ENCODE measurements around the gene MRPL37.
"Not testable (repeated sequence)": the region's sequence is repeated elsewhere in the genome, so short reads cannot be mapped to it uniquely, and the experiment has no call there.

Gene MRPL37

DNA sequence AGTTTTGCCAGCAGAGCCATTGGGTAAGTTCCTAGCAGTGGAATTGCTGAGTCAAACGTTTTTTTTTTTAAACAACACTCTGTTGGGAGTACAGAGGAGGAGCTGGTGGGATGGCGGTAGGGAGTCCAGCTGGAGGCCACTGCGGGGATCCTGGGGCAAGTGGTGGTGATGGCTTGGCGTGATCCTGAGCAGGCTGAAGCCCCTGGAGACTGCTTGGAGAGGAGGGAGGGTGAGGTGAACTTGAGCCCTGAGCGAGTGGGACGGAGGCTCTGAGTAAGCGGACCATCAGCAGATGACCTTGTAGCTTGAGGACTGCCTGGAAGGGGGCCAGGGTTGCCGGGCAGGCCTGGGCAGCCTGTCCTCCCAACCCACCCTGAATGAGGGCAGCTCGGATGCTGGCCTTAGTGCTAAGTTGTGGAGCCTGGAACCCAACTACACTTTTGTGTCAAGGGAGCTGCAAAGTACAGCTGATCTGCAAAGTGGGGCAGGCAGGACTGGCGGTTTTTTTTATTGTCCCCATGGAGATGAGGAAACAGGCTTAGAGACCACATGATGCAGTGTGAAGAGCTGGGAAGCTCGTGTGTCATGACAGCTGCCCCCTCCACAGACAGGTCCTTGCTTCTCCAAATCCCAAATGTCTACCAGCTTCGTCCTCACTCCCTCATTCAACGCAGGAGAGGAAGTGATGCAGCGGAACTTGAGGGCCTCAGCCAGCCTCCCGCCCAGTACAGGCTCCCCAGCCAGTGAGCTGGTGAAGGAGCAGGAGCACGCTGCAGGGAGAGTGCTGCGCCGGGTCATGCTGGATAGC, 20.2 kb downstream of the MRPL37 start:
- DNase-seq (ENCODE audit: low read depth) = peak; percentile 37

DNA sequence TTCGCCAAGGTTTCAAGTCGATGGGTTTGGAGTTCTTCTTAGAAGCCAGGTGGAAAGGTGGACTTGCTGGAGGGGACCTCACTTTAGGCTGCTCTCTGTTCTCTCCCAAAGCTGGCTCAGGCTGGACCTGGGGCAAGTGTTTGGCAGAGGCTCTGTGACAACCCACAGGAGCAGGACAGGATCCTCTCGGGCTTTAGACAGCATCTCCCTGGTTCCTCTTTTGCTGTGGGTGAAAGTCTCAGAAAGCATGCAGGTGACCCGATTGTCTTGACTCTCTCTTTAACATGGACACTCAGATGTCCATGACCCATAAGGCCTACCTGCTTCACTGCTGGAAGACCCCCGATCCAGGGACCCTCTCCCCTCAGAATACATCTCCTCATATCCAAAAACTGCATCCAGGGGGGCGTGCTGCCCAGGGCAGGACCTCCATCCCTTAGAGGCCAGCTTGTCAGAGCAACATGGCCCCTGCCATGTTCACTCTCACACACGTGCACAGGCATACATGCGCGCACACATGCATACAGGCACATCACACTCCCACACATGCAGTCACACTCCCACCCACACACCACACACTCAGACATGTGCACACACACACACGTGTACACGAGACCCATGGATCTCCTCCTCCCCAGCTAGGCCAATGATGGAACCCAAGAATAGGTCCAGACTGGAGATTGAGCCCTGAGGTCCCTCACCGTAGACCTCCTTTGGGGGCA, 21.3 kb downstream of the MRPL37 start:
- DNase-seq (ENCODE audit: low read depth) = no peak

DNA sequence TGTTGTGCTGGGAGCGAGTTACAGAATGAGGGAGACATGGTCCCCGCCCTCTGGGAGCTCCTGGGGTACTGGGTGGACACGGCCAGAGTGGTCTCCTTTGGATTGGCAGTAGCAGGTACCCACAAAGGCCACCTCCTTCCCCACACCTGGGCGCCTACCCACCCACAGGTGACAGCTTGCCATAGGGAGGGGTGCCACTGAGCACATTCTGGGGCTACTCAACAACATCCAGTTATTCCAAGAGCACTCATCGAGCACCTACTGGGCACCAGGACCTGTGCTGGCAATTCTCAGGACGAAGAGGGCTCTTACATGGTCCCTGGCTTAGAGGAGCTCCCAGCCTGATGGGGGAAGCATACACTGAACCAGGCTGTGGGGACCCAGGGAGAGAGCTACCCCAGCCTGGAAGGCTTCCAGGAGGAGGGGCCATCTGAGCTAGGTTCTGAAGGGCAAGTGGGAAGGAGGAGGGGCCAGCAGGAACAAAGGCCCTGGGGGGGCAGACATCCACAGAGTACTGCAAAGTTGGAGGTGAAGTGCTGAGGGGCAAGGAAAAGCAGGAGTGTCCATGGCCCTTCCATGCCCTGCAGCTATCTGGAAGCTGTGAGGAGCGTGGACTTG, 22.0 kb downstream of the MRPL37 start:
- no peak for DNase-seq (ENCODE audit: low read depth)

DNA sequence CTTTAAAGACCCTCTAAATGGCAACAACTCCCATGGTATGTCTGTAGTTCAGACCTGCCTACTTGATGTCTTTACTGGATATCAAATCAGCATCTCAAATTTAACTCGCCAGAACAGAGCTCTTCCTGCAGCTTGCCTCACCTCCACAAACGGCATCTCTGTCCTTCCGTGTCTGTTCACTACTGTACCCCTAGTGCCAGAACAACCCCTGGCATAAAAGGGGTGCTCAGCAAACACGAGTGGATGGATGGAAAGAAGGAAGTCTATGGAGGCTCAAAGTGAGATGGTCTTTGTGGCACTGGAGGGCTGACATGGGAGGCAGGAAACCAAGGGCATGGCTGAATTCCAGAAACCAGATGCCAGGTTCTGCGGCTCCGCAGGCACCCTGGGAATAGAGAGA, 22.7 kb downstream of the MRPL37 start:
- no peak for DNase-seq (ENCODE audit: low read depth)

DNA sequence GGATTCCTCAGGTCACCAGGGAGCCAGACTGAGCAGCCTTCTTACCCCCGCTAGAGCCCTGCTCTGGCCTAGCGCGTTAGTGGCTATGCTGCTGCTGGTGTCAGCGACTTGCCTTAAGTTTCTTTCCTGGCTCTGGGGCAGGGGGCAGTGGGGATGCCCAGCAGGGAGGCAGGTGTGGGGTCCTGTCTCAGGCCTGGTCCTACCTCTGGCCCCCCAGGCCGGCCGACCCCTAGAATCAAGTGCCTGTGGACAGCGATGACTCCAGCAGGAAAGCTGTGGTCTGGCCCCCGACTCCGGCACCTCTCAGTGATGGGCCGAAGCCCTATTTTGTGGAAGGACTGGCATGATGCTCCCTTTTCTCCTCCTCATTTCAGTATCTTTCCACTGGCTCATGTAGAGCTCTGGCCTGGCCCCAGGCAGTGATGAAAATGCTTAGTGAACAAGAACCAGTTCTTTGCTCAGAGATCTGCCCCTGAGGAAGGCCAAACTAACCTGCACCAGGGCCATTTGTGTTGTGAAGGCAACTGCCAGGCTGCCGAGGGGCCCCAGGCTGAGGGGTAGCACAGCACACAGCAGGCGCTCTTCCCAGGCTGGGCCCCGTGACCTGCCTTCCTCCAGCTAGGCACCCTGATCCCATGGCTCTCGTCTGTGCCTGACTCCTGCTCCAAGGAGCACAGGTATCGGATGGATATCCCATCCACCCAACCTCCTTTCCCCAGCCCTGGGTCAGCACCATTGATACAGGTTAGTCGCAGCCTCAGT, 23.7 kb downstream of the MRPL37 start:
- DNase-seq (ENCODE audit: low read depth) = no peak

DNA sequence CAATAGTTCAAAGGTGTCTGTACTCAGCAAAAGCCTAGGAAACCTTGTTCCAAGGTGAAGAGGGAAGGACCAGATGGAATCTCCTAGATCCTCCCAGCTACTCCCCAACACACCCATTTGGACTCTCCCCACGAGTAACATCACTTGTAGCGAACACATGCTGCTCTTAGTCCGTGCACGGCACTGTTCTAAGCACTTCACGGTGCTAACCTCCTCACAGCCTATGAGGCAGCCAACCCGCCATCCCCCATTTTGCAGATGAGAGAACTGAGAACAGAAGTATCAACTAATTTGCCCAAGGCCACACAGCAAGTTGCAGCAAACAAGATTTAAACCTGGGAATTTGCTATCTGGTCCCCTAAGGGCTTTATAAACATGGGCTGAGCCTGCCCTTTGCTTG, 24.3 kb downstream of the MRPL37 start:
- no peak for DNase-seq (ENCODE audit: low read depth)

DNA sequence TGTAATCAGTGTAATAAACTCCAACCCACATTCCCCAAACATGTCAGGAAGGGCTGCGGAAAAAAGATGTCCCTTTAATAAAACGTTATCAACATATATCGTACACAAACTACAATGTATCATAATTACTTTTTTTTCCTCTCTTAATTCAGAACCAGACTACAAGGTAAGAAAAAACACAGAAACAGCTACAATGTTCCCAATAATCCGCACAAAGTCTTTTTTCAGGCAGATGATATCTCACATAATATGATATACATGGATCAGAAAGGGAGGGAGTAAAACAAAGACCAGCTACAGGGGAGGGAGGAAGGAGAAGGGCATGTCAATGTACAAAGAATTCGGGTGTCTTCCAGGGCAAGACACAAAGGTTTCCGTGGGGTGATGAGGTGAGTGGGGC, 25.4 kb downstream of the MRPL37 start:
- no peak for DNase-seq (ENCODE audit: low read depth)

DNA sequence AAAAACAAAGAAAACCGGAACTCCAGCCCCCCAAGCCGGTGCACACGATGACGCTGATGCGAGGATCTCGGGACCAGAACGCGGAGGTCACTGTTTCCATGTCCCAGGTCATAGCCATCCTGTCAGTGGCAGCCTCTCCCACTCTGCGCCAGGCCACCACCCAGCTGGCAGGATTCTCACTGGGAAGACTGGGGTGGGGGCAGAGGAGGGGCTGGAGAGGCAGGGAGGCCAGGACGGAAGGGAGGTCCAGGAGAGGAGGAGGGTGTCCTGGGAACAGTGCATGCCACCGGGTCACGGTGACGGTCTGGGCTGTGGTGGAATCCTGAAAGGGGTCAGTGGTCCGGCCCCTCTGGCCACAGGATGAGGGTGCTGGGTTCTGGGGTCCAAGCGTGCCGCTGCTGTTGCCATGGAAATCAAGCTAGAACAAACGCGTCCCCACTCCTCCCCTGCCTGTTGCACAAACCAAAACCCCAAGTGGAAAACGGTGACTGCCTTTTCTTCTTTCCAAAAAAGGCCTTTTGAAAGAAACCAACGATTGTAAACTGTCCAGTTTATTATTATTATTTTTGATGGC, 26.1 kb downstream of the MRPL37 start:
- DNase-seq (ENCODE audit: low read depth) = no peak

DNA sequence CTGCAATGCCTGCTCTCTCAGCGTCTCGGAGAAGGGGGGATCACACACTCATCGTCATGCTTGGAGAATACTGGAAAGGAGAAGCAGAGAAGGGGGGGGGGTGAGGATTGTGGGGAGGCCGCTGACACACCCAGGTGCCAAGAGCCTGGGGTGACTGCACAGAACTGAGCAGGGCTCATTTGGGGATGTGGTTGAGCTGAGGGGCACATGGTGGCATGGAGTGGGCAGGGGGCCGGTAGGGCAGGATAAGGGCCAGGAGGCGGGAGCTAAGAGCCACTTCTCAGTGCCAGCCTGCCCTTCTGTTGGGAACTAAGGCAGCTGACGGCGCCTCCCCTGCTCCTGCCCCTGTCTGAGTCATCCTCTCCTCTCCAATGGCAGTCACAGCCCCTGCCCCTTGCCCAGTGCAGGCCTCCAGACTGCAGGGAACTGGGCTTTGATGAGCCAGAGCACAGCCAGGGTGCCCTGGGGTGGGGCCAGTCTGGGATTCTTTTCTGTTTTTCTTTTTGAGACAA, 27.2 kb downstream of the MRPL37 start:
- peak; percentile 32 for DNase-seq (ENCODE audit: low read depth)

DNA sequence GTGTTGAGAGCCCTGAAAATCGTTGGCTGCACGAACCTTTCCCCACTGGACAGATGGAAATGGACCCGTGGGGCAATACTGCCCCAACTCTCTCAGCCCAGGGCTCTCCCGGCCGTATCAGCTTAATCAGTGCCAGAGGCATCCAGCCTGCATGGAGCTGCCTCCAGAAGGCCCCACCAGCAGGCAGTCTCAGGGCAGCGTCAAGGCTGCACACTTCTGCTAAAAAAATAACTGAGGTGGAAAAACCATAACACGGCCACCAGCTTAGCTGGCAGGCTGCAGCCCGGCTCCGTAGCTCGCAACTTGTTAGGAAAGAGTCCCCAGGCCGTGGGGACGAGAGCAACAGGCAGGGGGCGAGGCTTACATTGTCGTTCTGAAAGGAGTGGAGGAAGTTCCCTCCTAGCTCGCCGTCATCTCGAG, 27.9 kb downstream of the MRPL37 start:
- no peak for DNase-seq (ENCODE audit: low read depth)

DNA sequence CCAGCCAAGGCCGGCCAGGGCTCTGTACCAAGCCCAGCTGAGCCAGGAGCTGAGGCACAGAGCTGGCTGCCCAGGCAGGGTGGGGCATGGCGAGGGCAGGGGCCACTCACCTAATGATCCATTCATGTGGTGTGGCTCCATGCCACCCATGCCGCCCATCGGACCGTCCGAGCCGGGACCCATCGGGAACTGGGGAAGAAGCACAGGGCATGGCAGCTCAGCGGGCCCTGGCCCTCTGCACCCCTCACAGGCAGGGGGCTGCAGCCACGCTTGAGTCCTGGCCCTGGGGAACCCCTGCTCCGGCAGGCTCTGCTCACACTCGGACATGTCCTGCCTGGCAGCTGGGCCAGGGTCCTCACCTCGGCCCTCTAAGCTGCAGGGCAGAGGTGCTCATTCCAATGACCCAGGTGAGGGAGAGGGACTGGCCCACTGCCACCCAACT, 28.7 kb downstream of the MRPL37 start:
- no peak for DNase-seq (ENCODE audit: low read depth)

DNA sequence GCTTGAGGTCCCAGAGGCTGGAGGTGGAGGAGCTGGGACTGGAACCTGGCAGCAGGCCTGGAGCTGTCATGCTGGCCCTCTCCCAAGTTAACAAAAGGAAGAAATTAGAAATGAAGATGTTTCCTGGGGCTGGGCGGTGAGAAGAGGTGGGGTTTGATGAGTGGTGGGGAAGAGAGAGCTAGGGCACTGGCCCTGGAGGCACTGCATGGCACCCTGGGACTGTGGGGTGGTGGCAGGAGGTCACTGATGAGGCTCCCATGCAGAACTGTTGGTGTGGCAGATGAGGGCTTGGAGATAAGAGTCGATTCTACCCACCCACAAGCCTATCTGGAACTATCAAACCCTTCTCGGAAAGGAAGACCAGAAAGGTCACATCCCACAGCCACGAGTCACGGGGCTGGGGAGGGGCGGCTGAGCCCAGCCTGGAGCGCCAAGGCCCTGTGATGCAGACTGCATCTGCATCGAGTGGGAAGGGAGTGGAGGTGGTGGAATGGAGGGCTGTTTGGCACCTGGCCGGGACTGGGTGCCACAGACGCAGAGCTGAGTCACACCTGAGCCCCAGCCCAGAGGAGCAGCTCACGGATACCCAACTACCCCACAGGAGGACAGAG, 29.4 kb downstream of the MRPL37 start:
- no peak for DNase-seq (ENCODE audit: low read depth)

DNA sequence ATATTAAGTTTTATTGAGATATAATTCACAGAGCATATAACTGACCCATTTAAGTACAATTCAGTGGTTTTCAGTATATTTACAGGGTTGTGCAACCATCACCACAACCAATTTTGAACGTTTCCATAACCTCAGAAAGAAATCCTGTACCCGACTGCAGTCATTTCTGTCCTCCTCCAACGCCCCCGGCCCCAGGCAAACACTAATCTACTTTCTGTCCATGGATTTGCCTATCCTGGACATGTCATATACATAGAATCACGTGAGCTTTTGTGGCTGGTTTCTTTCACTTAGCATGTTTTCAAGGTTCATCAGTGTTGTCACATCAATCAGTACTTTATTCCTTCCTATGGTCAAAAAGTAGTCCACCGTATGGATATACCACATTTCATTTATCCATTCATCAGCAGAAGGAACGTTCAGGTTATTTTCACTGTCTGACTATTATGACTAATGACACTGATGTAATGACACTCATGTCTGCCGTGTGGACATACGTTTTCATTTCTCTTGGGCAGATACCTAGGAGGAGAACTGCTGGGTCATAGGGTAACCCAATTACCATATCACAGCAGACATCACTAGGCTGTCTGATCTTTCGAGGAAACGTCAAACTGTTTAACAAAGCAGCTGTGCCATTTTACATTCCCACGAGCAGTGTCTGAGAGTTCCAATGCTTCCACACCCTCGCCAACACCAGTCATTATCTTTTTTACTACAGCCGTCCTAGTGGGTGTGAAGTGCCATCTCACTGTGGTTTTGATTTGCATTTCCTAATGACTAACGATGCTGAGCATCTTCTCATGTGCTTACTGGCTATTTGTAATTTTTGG, 30.8 kb downstream of the MRPL37 start:
- no peak for DNase-seq (ENCODE audit: low read depth)

DNA sequence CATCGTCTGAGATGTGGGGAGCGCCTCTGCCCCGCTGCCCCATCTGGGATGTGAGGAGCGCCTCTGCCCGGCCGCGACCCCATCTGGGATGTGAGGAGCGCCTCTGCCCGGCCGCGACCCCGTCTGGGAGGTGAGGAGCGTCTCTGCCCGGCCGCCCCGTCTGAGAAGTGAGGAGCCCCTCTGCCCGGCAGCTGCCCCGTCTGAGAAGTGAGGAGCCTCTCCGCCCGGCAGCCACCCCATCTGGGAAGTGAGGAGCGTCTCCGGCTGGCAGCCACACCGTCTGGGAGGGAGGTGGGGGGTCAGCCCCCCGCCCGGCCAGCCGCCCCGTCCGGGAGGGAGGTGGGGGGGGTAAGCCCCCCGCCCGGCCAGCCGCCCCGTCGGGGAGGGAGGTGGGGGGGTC, 33.2 kb downstream of the MRPL37 start:
- not testable (repeated sequence) for DNase-seq (ENCODE audit: low read depth)

DNA sequence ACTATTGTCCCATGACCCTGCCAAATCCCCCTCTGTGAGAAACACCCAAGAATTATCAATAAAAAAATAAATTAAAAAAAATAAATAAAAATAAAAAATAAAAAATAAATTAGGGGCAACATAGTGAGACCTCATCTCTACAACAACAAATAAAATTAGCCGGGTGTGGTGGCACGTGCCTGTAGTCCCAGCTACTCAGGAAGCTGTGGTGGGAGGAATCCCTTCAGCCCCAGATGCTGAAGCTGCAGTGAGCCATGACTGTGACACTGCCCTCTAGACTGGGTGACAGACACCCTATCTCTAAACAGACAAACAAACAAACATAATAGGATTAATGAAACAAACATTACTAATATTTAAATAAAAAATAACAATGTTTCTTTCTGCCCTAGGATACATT, 34.3 kb downstream of the MRPL37 start:
- no peak for DNase-seq (ENCODE audit: low read depth)

DNA sequence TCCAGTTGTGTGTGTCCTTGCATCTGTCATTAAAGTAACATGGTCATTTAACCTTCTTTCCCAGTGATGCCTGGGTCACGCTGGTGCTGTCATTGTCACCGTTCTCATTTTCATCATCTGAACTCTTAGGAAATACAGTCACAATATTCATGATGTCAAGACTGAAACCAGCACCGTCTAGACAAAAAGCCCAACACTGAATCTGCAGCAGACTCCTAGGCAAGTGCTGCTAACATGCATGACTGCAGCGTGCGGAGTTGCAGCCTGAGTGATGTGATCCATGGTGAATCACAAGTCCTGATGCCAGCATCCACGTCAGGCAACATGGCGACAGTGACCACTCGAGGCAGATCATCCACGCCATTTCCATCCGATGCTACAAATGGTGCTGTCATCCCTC, 37.6 kb downstream of the MRPL37 start:
- no peak for DNase-seq (ENCODE audit: low read depth)

DNA sequence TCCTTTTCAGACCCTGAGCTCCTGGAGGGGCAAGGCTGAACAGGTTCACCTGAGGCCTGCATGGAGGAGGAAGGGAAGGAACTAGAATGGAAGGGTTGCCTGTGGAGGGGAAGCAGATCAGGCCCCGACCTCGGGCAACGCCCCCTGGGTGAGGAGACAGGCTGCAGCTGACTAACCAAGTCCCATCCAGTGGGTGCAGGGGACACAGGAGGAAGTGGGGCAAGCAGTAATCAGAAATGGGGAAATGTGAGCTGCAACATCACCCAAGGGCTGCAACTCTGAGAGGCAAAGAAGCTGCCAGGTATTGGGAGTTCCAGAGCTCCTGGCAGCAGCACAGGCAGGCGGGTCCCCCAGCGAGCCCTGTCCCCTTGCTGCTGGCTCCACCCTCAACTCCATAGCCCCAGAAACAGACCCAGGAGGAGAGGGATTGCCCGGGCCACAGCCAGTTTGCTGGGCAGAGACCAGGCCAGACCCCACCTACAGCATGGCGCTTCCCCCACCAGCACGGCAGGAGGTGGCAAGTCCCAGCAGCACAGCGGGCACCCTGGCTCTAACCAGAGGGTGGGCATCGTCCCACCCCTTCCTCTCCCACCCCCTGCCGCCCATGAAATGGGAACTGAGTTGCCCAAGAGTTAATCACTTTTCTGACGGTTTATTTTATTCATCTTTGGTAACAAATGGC, 38.5 kb downstream of the MRPL37 start:
- DNase-seq (ENCODE audit: low read depth) = no peak

DNA sequence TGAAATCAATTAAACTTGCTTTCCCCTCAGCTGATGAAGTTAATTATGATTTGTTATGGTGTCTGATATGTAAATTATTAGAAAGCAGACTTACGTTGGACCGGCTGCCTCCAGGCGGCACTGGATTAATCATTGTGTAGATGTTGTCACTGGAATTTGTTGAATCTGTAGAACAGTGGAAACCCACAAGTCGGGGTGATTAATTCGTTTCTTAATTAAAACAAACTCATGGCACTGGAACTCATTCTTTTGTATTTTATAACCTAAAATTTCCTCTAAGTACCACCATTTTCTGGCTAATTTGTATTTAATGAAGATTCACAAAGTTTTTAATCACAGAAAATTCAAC, 39.0 kb downstream of the MRPL37 start:
- DNase-seq (ENCODE audit: low read depth) = no peak

DNA sequence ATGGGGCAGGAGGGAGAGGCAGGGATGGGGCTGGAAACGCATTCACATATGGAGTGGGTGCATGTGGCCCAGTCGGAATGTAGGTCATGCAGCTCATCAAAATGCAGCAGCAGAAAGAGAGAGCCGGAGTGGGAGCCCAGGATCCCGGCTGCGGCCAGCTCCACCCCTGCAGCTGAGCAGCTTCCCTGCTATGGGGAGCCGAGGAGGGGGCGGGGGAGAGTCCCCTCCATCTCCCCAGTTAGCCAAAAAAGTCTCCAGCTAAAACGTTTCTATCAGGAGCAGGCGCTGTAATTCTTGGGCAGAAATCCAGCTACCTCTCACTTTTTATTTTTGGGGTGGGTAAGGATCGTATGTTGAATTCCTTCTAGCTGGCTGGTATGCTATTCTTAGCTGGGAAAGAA, 39.7 kb downstream of the MRPL37 start:
- DNase-seq (ENCODE audit: low read depth) = no peak

DNA sequence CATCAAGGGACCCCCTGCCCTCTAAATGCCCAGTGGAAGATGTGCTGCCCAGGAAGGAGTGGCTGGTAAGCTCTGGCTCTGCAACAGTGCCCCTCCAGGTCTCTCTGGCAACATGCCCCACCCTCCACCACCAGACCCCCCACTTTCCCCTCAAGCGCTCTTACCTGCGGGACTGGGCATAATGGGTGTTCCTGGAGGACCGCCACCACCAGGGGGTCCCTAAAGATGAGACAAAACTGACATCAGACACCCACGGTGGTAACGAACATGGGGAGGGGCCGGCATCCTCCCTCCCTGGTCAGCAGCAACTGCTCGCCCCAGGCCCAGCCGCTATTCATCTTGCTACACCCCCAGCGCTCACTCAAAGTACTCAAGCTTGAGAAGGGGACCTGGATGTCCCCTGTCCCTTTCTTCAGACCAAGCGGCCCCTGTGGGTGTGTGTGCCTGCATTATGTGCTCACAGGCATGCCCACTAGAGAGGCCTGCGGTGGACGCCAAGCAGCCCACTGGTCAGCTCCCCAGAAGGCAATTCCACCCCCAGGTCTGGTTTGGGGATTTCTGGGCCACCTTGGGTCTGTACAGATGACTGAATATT, 40.9 kb downstream of the MRPL37 start:
- no peak for DNase-seq (ENCODE audit: low read depth)

All from GM04504 (cell line).